ENCODE measurements around the gene RNASE1.

The RNASE1 gene

DNA sequence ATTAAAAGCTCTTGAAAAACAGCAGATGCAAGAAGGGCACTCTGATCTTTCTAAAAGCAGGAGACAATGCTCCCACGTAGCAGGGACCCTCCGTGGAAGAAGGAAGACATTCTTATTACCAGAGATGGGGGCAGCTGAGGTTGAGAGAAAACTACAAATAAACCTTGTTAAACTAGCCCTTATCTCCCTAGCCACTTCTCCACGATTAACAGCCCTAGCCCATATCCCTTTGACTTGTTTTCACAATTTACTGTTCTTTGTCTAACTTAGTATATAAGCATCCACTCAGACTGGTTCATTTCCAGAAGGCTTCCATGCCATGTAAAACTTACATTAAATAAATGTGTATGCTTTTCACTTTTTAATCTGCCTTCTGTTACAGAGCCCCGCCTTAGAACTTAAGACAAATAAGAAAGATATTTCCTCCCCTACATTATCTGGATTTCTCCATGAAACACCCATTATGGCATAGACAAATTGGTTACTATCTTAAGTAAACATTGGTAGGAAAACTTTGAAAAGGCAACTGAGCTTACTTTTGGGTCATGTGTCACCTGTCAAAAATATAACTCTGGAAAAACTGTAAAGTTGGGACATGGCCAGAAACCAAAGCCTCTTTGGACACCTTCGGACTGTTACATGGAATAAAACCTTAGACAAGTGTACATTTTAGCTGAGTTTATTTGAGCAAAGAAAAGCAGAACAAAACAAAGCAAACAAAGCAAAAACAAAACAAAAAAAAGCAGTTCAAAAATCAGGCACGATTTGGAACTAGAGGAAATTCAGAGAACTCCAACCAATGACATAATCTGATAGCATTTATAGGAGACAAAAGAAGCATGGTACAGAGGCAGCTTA lies 4.9 kb upstream of the RNASE1 start:
- no peak for DNase-seq

DNA sequence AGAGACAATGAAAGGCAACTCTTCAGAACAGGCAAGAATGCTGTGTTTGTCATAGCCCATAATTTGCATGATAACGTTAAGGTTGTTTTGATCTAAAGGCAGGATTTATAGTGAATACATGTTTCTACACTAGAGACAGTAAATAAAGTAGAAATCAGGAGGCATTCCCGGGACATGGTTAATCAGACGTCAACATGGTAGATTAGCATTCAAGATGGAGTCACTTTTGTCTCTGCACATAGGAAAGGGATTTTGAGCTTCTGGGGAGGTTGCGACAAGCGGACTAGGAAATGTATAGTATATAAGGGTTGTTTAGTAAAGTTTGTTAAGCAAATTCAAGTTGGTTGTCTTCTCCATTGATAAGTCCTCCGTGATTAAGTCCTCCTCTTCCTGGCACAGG lies 2.8 kb upstream of the RNASE1 start:
- no peak for DNase-seq

GRCh38 chr14:20803223-20803622 lies 579 bp upstream of the RNASE1 start:
- no peak for DNase-seq

DNA sequence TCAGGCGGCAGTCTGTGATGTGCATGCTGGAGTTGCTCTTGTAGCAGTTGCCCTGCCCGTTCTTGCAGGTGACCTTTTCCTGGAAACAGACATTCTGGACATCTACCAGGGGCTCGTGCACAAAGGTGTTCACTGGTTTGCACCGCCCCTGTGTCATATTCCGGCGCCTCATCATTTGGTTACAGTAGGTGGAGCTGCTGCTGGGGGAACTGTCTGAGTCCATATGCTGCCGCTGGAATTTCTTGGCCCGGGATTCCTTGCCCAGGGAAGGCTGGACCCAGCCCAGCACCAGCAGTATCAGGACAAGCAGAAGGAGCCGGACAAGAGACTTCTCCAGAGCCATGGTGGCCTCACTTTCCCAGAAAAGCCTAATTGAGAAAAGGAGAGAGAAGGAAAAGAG lies 918 bp downstream of the RNASE1 start:
- no peak for DNase-seq

DNA sequence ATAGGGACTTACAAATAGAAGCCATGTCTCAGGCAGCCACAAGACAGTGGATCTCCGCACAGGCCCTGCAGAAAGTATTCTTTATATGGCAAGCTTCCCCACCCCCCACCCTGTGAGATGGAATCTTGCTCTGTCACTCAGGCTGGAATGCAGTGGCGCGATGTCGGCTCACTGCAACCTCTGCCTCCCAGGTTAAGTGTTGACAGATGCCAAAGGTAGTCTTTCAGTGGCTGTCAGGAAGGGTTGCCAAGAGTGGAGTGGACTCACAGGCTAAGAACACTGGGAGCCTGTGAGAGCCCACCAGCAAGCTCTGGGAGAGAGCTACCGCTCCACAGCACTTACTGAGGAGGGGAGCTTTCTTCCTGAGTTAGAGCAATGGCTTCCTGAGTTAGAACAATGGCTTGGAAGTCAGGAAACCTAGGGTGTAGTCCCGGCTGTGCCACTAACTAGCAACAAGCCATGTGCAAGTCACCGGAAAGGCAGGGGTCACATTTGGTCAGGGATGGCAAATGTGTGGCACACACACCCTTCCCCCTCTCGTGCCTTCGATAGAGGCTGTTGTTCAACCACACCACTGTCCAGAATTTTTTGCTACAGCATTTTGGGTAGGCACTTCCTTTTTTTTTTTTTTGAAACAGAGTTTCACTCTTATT lies 2.6 kb downstream of the RNASE1 start:
- DNase-seq = no peak

GRCh38 chr14:20799456-20799891 lies 3.2 kb downstream of the RNASE1 start:
- no peak for DNase-seq

DNA sequence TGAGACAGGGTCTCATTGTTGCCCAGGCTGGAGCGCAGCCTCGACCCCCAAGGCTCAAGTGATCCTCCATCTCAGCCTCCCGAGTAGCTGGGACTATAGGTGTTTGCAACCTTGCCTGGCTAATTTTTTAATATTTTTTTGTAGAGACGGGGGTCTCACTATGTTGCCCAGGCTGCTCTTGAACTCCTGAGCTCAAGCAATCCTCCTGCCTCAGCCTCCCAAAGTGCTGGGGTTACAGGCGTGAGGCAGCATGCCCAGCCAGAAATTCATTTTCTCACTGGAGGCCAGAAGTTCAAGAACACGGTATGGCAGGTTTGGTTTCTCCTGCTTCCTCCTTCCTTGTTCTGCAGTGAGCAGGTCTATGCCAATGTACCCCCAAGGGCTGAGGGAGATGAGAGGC lies 3.7 kb downstream of the RNASE1 start:
- no peak for DNase-seq

- DNase-seq = no peak
These were observed 4.3 kb downstream of the RNASE1 start for GRCh38 chr14:20798318-20798717.

- DNase-seq = no peak
These were observed 5.5 kb downstream of the RNASE1 start for GRCh38 chr14:20797164-20797563.

DNA sequence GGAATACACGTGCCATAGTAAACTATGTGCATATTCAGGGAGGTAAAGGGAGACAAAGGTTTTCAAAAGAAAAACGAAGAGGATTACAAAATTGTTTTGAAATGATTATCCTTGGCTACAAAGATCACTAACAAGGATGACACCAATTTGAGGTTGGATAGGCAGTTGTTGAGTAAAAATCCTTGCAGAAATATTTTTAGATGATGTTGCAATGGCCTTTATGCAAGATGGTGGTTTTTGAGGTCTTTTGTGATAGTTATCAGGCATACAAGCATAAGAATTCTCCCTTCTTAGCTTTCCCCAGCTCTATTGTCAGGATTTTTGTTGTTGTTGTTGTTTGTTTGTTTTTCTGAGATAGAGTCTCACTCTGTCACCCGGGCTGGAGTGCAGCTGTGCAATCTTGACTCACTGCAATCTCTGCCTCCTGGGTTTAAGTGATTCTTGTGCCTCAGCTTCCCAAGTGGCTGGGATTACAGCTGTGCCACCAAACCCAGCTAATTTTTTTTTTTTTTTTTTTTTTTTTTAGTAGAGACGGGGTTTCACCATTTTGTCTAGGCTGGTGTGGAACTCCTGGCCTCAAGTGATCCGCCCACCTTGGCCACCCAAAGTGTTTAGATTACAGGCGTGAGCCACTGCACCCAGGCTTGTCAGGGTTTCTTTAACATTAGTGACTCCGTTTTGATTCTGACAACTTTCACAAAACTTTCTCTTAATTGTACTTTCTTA lies 7.8 kb downstream of the RNASE1 start:
- no peak for DNase-seq

GRCh38 chr14:20792556-20792955 lies 10.1 kb downstream of the RNASE1 start:
- DNase-seq = no peak

GRCh38 chr14:20791597-20791996 lies 11.0 kb downstream of the RNASE1 start:
- DNase-seq = no peak

- no peak for DNase-seq
These were observed 11.5 kb downstream of the RNASE1 start for GRCh38 chr14:20791187-20791586.

DNA sequence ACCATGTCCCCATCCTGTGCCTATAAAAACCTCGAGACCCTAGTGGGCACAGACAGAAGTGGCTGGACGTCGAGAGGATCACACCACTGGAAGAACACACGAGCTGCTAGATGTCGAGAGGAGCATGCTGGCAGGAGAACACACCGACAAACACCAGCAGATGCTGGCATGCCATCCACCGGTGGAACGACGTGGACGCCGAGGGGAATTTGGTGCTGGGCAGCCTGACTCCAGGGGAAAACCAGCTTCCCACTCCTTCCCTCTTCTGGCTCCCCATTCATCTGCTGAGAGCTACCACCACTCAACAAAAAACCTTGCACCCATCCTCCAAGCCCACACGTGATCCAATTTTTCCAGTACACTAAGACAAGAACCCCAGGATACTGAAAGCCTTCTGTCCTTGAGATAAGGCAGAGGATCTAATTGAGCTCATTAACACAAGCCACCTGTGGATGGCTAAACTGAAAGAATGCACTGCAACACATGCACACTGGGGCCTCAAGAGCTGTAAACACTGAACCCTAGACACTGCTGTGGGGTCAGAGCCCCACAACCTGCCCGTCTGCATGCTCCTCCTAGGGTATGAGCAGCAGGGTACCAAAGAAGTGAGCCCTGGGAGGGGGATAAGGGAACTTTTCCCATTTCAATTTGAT lies 12.1 kb downstream of the RNASE1 start:
- DNase-seq = no peak

GRCh38 chr14:20789230-20789813 lies 13.3 kb downstream of the RNASE1 start:
- no peak for DNase-seq

DNA sequence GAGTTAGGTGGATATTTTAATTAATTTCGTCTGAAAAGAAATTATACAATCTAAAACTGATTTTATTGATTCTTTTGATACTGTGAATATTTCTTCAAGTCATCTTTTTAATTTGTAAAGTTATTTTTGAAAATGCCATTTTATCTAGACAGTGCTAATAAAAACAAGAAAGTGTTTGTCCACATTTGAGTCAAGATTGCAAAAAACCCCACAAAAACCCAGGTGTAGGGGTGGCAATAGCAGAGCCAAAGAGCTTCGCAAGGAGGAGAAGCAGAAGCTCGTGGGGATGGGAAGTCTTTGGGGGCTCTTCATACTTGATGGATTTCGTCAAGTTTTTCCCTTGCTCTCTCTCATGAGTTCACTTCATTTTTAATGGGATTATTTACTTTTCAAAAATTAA lies 15.6 kb downstream of the RNASE1 start:
- no peak for DNase-seq

- no peak for DNase-seq
These were observed 20.3 kb downstream of the RNASE1 start for GRCh38 chr14:20782280-20782890.

GRCh38 chr14:20781803-20782202 lies 20.8 kb downstream of the RNASE1 start:
- no peak for DNase-seq

DNA sequence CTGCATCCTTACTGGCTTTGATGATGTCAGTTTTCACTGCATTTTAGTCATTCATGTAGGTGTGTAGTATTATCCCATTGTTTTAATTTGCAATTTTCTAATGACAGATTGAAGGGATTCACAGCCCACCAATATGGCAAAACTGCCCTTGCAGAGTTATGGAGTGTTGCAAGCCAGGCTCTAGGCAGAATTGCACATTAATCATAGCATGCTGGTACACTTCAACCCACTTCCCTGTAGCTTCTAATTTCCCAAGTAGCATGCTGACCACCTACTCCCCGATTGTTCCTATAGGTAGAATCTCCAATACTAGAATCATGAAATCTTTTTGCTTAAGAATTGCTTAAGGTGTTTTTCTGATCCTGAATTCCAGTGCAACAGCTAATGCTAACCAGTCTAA lies 26.7 kb downstream of the RNASE1 start:
- no peak for DNase-seq

GRCh38 chr14:20775043-20775442 lies 27.6 kb downstream of the RNASE1 start:
- DNase-seq = no peak

GRCh38 chr14:20774258-20774824 lies 28.3 kb downstream of the RNASE1 start:
- DNase-seq = no peak

DNA sequence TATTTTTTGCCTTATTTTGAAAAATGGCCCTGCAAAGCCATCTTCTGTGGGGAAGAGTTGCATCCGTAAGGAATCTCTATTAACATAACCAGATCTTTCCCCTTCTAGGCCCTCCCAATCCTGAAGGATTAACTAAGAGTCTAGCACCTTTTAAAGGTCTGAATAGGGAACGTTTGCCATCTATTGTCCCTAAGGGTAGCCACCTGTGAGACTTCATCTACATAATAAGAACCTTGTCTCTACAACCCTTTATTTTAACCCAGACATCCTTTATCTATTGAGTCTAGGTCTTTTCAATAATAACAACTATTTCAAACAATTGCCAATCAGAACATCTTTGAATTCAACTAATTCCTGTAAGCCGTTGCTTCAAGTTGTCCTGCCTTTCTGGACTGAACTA lies 30.0 kb downstream of the RNASE1 start:
- no peak for DNase-seq

All from activated CD4-positive, CD25-positive, alpha-beta regulatory T cell (primary cell).